Adrenal gland (tissue), 5 donors: Measurements from ENCODE around the gene FAH.

ENCODE experiments used
- POLR2A ChIP-seq, 2 donors: fragments of 450-650 bp; IDR thresholded peaks; one replicate each; pipeline ENCODE4 v1.6.1; 2017; ENCODE audit warnings: antibody characterized with exemption in 2 of 2, mild to moderate bottlenecking in 2 of 2, moderate library complexity in 1 of 2
- TF ChIP-seq, protein P1 (sequence below), 6 experiments: fragments of 450-650 bp in 4 of 6; fragments of 200-600 bp in 2 of 6; sonication (generic) in 1 of 6; IDR thresholded peaks; 1 replicate in 5 of 6; 2 replicates in 1 of 6; pipeline versions ENCODE4 v1.5.1 to v1.8.0; 2016 to 2021; ENCODE audit warnings: antibody characterized with exemption in 6 of 6, mild to moderate bottlenecking in 2 of 6, moderate library complexity in 1 of 6
- donor health status: DM: no; HTN: no; CAD: no.

DNA sequence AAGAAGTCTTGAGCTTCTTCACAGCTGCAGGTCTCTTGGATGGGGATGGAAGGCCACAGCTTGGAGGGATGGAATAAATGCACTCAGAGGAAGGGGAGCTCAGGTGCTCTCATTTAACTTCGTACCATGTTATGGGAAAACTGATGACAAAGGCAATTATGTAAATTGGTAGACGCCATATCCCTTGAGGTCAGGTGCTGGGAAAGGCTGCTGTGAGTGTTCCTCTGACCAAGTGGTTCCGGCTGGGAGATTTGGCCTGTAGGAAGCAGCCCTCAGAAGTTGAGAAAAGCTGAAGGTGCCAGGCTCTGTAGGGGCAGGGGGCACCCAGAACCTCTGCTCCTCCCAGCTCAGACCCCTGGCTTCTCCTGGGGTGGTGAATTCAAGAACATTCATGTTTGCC, 47.1 kb downstream of the FAH start:
- TF ChIP-seq, protein P1, sequence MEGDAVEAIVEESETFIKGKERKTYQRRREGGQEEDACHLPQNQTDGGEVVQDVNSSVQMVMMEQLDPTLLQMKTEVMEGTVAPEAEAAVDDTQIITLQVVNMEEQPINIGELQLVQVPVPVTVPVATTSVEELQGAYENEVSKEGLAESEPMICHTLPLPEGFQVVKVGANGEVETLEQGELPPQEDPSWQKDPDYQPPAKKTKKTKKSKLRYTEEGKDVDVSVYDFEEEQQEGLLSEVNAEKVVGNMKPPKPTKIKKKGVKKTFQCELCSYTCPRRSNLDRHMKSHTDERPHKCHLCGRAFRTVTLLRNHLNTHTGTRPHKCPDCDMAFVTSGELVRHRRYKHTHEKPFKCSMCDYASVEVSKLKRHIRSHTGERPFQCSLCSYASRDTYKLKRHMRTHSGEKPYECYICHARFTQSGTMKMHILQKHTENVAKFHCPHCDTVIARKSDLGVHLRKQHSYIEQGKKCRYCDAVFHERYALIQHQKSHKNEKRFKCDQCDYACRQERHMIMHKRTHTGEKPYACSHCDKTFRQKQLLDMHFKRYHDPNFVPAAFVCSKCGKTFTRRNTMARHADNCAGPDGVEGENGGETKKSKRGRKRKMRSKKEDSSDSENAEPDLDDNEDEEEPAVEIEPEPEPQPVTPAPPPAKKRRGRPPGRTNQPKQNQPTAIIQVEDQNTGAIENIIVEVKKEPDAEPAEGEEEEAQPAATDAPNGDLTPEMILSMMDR (IDR thresholded peaks at IDR 0.05) = no peak
- no peak for TF ChIP-seq POLR2A (IDR thresholded peaks at IDR 0.05)
